Aorta (tissue), 5 donors: Measurements from ENCODE around the gene TGM4. TPM values are rescaled to one million over a fixed set of nuclear protein-coding genes. Genes with fewer than 3 reads are reported as not detected.

Experiments used
- ATAC-seq: fragments of 200-7000 bp; cut with Tn5 transposase; one replicate; pipeline ENCODE4 v1.9.1; 2022; ENCODE audit warnings: moderate library complexity; ENCODE audit not compliant: low FRiP score
- DNase-seq, 2 donors: peaks; one replicate each; pipeline ENCODE4 v3.0.0-alpha.2; 2020
- H3K27ac ChIP-seq, 2 donors: one replicate each; pipeline ENCODE4 v1.5.1; 2013; ENCODE audit warnings: low read length in 2 of 2, mild to moderate bottlenecking in 2 of 2, moderate library complexity in 2 of 2, control low read depth in 1 of 2, inconsistent platforms in 1 of 2, low read depth in 1 of 2
- H3K27me3 ChIP-seq, 2 donors: one replicate each; pipeline ENCODE4 v1.6.1; 2013; ENCODE audit warnings: control low read depth in 1 of 2, low read length in 1 of 2, mild to moderate bottlenecking in 1 of 2, moderate library complexity in 1 of 2; ENCODE audit not compliant: insufficient read depth in 2 of 2, control insufficient read depth in 1 of 2
- H3K36me3 ChIP-seq, 2 donors: one replicate each; pipeline ENCODE4 v1.6.1; 2013; ENCODE audit warnings: control low read depth in 1 of 2, low read length in 1 of 2, mild to moderate bottlenecking in 1 of 2; ENCODE audit not compliant: insufficient read depth in 2 of 2, control insufficient read depth in 1 of 2
- H3K4me1 ChIP-seq, 2 donors: one replicate each; pipeline ENCODE4 v1.6.1; 2013; ENCODE audit warnings: low read length in 2 of 2, control low read depth in 1 of 2, mild to moderate bottlenecking in 1 of 2, moderate library complexity in 1 of 2; ENCODE audit not compliant: insufficient read depth in 2 of 2, control insufficient read depth in 1 of 2
- H3K4me3 ChIP-seq, 2 donors: one replicate each; pipeline ENCODE4 v1.5.1; 2013; ENCODE audit warnings: low read length in 2 of 2, control low read depth in 1 of 2, mild to moderate bottlenecking in 1 of 2
- H3K9me3 ChIP-seq: one replicate; pipeline ENCODE4 v1.6.1; 2013; ENCODE audit warnings: mild to moderate bottlenecking, low read length; ENCODE audit not compliant: control insufficient read depth
- WGBS, 2 donors: extraction: QIAGEN DNeasy Blood & Tissue Kit; methylation state at CpG; one replicate each; pipeline ENCODE4 v1.1.7; 2013; 5-methylcytosine and 5-hydroxymethylcytosine counted together
- intact Hi-C, 2 donors: fragments of 100-400 bp; cut with DNase I; formaldehyde crosslinking; loops; one replicate each; pipeline versions ENCODE4 v1.14.2 to v1.15.0; 2022
- polyA plus RNA-seq, 2 donors: library from polyadenylated mRNA; stranded (reverse); fragments of 200-250 nt; gene quantifications; one replicate each; pipeline ENCODE4 v1.2.3, GENCODE V29; 2013
- total RNA-seq, 2 donors: library from RNA; stranded (reverse); fragmentation: NEBNext Ultra II Directional; extraction: Animal tissue kit (Norgen Biotek cat#: 25700); gene quantifications; one replicate each; pipeline ENCODE4 v1.2.1, GENCODE V29; 2021
- donor health status: healthy with polysubstance abuse.
- donor health status: Bipolar disorder and iron deficiency.
- donor health status: DM: no; HTN: no; CAD: no.
- donor health status: DM: no; HTN: no; CAD: no.
- donor health status: DM: yes; HTN: yes; CAD: no.

The TGM4 gene
- total and polyA plus RNA-seq, 4 donors, result not detected

GRCh38 chr3:44926921-44927320, 52.5 kb downstream of the TGM4 start:
- Histone ChIP-seq H3K36me3 (peaks cover 0 to 5% of the 10 kb centered on the region in 2 donors), H3K4me3 (no peak overlapping the region), H3K9me3 (no peaks in the 10 kb centered on the region), H3K27ac (no peak overlapping the region), H3K4me1 (no peaks in the 10 kb centered on the region), H3K27me3 (no peaks in the 10 kb centered on the region)
- intact Hi-C loops, result no loop called here
- DNase-seq (no peak), ATAC-seq (no peak)
- WGBS, 2 donors, result 88% methylated on average over 7 of the region's 7 CpGs

DNA sequence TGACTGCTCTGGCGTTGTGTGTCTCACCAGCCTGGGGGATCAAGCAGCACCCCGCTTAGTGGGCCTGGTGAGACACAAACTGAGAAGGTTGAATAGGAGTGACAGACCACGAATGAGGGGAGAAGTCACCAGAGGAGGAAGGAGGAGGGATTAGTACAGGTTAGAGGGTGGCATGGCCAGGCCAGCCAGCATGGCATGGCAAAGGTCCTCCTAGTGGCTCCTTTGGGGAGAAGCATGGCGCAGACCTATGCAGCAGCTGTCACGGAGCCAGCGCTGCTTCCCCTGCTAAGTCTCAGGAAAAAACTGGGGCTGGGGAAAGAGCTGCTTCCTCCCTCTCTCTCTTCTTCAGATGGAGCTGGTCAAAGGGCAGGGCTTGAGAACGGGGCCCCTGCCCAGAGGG, 53.0 kb downstream of the TGM4 start:
- Histone ChIP-seq H3K9me3 (no peaks in the 10 kb centered on the region), H3K36me3 (peaks cover 0 to 5% of the 10 kb centered on the region in 2 donors), H3K4me1 (no peaks in the 10 kb centered on the region), H3K27ac (no peak overlapping the region), H3K4me3 (no peak overlapping the region), H3K27me3 (no peaks in the 10 kb centered on the region)
- intact Hi-C loops, result no loop called here
- no peak for ATAC-seq
- WGBS, 2 donors, result 95% methylated on average over 7 of the region's 7 CpGs
- no peak for DNase-seq

GRCh38 chr3:44929782-44930181, 55.4 kb downstream of the TGM4 start:
- H3K4me1 ChIP-seq, result no peaks in the 10 kb centered on the region
- H3K27me3 ChIP-seq, result no peaks in the 10 kb centered on the region
- H3K4me3 ChIP-seq, result no peak overlapping the region
- H3K36me3 ChIP-seq, result peaks cover 0 to 5% of the 10 kb centered on the region in 2 donors
- DNase-seq, result no peak
- no peak for ATAC-seq
- WGBS, 2 donors, result 93% methylated on average over 5 of the region's 5 CpGs
- intact Hi-C loops, result no loop called here
- H3K27ac ChIP-seq, result no peak overlapping the region
- no peaks in the 10 kb centered on the region for H3K9me3 ChIP-seq

GRCh38 chr3:44930911-44931310, 56.5 kb downstream of the TGM4 start:
- Histone ChIP-seq H3K27ac (no peak overlapping the region), H3K4me1 (no peaks in the 10 kb centered on the region), H3K4me3 (no peak overlapping the region), H3K27me3 (no peaks in the 10 kb centered on the region), H3K36me3 (peaks cover 0 to 5% of the 10 kb centered on the region in 2 donors), H3K9me3 (no peaks in the 10 kb centered on the region)
- ATAC-seq (no peak), DNase-seq (no peak)
- intact Hi-C loops, result no loop called here
- WGBS, 2 donors, result 92% methylated on average over 2 of the region's 2 CpGs

DNA sequence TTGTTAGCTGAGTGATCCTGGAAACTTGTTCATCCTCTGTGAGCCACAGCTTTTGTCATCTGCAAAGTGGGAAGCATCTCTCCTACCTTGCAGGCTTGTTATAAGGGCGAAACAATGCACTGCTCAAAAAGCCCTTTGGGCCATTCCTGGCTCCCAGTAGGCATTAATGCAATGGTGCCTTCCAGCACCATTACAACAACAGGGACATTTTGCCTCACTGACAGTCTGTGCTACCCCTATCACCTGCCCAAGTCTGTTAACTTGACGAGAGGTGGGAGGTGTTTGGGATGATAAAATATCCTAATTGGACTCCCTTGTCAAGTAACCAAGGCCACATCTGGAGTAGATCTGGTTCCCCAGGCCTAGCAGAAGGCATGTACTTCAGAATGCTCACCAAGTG, 57.4 kb downstream of the TGM4 start:
- no peaks in the 10 kb centered on the region for H3K4me1 ChIP-seq
- H3K27me3 ChIP-seq, result no peaks in the 10 kb centered on the region
- H3K27ac ChIP-seq, result no peak overlapping the region
- H3K4me3 ChIP-seq, result no peak overlapping the region
- intact Hi-C loops, result no loop called here
- H3K36me3 ChIP-seq, result peaks cover 0 to 3% of the 10 kb centered on the region in 2 donors
- DNase-seq, result no peak
- H3K9me3 ChIP-seq, result no peaks in the 10 kb centered on the region
- ATAC-seq, result no peak
- 93 to 95% methylated on average over 2 of the region's 2 CpGs for WGBS, 2 donors

DNA sequence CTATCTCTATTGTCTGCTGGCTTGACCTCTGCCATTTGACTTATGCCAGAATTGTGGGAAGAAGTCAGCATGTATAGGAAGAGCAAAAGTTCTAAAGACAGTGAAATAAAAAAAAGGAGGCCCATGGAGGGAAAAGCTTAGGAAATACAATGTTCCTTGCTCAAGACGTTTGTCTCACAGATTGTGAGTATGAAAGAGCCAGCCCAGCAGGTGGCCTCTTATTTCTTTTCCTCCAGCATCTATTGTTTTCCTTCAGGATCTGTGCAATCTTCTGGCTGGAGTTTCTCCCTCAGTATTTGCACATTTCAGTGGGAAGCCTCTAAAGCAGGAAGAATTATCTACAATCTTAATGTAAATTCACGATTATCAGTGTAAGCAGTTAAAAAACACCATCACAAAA, 57.9 kb downstream of the TGM4 start:
- H3K4me3 ChIP-seq, result no peak overlapping the region
- no peak overlapping the region for H3K27ac ChIP-seq
- no peaks in the 10 kb centered on the region for H3K9me3 ChIP-seq
- 65 to 68% methylated on average over 2 of the region's 2 CpGs for WGBS, 2 donors
- no peaks in the 10 kb centered on the region for H3K4me1 ChIP-seq
- no peaks in the 10 kb centered on the region for H3K27me3 ChIP-seq
- intact Hi-C loops, result no loop called here
- DNase-seq, result no peak
- ATAC-seq, result no peak
- H3K36me3 ChIP-seq, result peaks cover 0 to 3% of the 10 kb centered on the region in 2 donors

GRCh38 chr3:44932986-44933944, 58.9 kb downstream of the TGM4 start:
- H3K4me3 ChIP-seq, result no peak overlapping the region
- ATAC-seq (no peak), DNase-seq (no peak)
- H3K27ac ChIP-seq, result no peak overlapping the region
- intact Hi-C loops, result no loop called here
- H3K27me3 ChIP-seq, result no peaks in the 10 kb centered on the region
- no peaks in the 10 kb centered on the region for H3K4me1 ChIP-seq
- WGBS, 2 donors, result 94 to 97% methylated on average over 14 of the region's 14 CpGs
- H3K36me3 ChIP-seq, result peaks cover 0 to 1% of the 10 kb centered on the region in 2 donors
- no peaks in the 10 kb centered on the region for H3K9me3 ChIP-seq

DNA sequence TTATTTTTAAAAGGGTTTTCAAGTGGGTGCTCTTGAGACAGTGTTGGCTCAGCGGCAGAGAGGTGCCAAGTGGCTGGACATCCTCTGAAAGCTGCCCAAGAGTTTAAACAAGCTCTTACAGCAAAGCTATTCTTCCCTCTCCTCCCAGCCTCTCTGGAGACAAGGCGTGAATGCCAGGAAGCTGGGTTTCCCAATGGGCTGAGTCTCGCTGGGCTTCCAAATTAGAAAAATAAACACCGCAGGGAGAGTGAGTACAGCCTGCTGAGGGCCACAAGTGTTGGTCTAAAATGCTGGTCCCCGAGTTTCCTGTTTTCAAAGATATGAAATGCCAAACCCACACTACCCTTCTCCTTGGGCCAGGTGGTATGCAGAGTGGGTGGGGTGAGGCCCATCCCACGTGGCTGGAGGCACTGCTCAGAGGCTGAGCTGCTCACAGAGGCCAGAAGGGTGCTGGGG, 65.2 kb downstream of the TGM4 start:
- no peak overlapping the region for H3K27ac ChIP-seq
- intact Hi-C loops, result no loop called here
- DNase-seq (no peak), ATAC-seq (no peak)
- no peak overlapping the region for H3K4me3 ChIP-seq
- WGBS, 2 donors, result 64 to 68% methylated on average over 6 of the region's 6 CpGs
- H3K9me3 ChIP-seq, result no peaks in the 10 kb centered on the region
- no peaks in the 10 kb centered on the region for H3K4me1 ChIP-seq
- no peaks in the 10 kb centered on the region for H3K27me3 ChIP-seq
- peaks cover 0 to 3% of the 10 kb centered on the region in 2 donors for H3K36me3 ChIP-seq
